PFSK-1 (cell line): Measurements from ENCODE around the gene ATXN7L1.

ENCODE experiments used
- FOXP2 ChIP-seq: optimal IDR thresholded peaks from 2 replicates; pipeline ENCODE3; 2011; ENCODE audit warnings: borderline replicate concordance, control low read depth, inconsistent platforms; ENCODE audit not compliant: insufficient read depth; ENCODE audit errors: extremely low read length, extremely low read depth
- POLR2AphosphoS5 ChIP-seq: IDR thresholded peaks from 2 replicates; pipeline ENCODE4 v1.6.1; 2012; ENCODE audit warnings: low read depth, mild to moderate bottlenecking, control low read depth, low read length, moderate library complexity
- SIN3A ChIP-seq: IDR thresholded peaks from 2 replicates; pipeline ENCODE4 v1.6.1; 2012; ENCODE audit warnings: mild to moderate bottlenecking, low read length, moderate library complexity, borderline replicate concordance; ENCODE audit not compliant: insufficient read depth
- TAF1 ChIP-seq: IDR thresholded peaks from 2 replicates; pipeline ENCODE4 v1.6.1; 2012; ENCODE audit warnings: low read length, control low read depth, borderline replicate concordance; ENCODE audit not compliant: insufficient read depth
- TF ChIP-seq, protein P1 (sequence below), 2 experiments: IDR thresholded peaks; 2 replicates each; pipeline versions ENCODE4 v1.6.1 to v1.8.0; 2011 to 2012; ENCODE audit warnings: low read depth in 2 of 2, low read length in 2 of 2, control low read depth in 1 of 2, inconsistent platforms in 1 of 2, mild to moderate bottlenecking in 1 of 2, moderate library complexity in 1 of 2; ENCODE audit not compliant: insufficient read depth in 1 of 2

DNA sequence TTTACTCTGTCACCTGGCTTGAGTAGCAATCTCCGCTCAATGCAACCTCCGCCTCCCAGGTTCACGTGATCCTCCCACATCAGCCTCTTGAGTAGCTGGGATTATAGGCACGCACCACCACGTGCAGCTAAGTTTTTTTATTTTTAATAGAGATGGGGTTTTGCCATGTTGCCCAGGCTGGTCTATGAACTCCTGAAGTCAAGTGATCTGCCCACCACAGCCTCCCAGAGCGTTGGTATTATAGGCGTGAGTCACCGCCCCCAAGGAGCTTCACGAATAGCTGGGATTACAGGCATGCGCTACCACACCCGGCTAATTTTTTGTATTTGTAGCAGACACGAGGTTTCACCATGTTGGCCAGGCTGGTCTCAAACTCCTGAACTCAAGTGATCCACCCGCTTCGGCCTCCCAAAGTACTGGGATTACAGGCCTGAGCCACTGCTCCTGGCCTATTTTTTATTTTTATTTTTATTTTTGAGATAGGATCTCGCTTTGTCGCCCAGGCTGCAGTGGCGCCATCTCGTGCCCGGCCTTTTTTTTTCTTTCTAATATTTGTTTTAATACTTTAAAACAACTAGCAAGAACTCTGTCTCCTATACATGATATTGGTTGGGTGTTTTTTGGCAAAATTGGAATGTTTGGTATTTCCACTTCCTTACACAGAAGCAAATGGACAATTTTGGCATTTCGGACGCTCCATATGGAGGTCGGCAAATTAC lies 296.2 kb downstream of the ATXN7L1 start:
- TF ChIP-seq POLR2AphosphoS5: no peak
- TF ChIP-seq SIN3A: no peak
- TF ChIP-seq, protein P1, sequence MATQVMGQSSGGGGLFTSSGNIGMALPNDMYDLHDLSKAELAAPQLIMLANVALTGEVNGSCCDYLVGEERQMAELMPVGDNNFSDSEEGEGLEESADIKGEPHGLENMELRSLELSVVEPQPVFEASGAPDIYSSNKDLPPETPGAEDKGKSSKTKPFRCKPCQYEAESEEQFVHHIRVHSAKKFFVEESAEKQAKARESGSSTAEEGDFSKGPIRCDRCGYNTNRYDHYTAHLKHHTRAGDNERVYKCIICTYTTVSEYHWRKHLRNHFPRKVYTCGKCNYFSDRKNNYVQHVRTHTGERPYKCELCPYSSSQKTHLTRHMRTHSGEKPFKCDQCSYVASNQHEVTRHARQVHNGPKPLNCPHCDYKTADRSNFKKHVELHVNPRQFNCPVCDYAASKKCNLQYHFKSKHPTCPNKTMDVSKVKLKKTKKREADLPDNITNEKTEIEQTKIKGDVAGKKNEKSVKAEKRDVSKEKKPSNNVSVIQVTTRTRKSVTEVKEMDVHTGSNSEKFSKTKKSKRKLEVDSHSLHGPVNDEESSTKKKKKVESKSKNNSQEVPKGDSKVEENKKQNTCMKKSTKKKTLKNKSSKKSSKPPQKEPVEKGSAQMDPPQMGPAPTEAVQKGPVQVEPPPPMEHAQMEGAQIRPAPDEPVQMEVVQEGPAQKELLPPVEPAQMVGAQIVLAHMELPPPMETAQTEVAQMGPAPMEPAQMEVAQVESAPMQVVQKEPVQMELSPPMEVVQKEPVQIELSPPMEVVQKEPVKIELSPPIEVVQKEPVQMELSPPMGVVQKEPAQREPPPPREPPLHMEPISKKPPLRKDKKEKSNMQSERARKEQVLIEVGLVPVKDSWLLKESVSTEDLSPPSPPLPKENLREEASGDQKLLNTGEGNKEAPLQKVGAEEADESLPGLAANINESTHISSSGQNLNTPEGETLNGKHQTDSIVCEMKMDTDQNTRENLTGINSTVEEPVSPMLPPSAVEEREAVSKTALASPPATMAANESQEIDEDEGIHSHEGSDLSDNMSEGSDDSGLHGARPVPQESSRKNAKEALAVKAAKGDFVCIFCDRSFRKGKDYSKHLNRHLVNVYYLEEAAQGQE (IDR thresholded peaks at IDR 0.05; ENCODE audit: insufficient read depth in 1 of 2, low read depth in 2 of 2, low read length in 2 of 2): no peak
- no peak for TF ChIP-seq TAF1
- no peak for TF ChIP-seq FOXP2
